Cardiac fibroblast (primary cell): ENCODE results near the gene CLN3.

Experiments
- DNase-seq, 2 donors: peaks; one replicate each; pipeline versions ENCODE4 v3.0.0 to v3.0.0-alpha.2; 2010; ENCODE audit warnings: low read depth in 2 of 2
- H3K4me3 ChIP-seq, 2 donors: replicated peaks in 1 of 2; 1 replicate in 1 of 2; 2 replicates in 1 of 2; pipeline ENCODE4 v1.5.1; 2011; ENCODE audit warnings: low read depth in 2 of 2, low read length in 2 of 2, mild to moderate bottlenecking in 2 of 2, moderate library complexity in 1 of 2
- CTCF ChIP-seq: IDR thresholded peaks from one replicate; pipeline ENCODE4 v1.5.1; 2011; ENCODE audit warnings: low read depth, mild to moderate bottlenecking, low read length, inconsistent platforms

CLN3 gene

GRCh38 chr16:28513484-28514181 lies 21.8 kb upstream of the CLN3 start:
- H3K4me3 ChIP-seq, result no peak overlapping the region
- DNase-seq, result no peak
- no peak for TF ChIP-seq CTCF

- H3K4me3 ChIP-seq, result no peak overlapping the region
- DNase-seq, result no peak
- no peak for TF ChIP-seq CTCF
Observed at GRCh38 chr16:28511801-28512789, 20.2 kb upstream of the CLN3 start.

GRCh38 chr16:28511031-28511430 lies 19.2 kb upstream of the CLN3 start:
- no peak for TF ChIP-seq CTCF
- no peak for DNase-seq
- H3K4me3 ChIP-seq, result no peak overlapping the region

GRCh38 chr16:28505489-28506137 lies 13.7 kb upstream of the CLN3 start:
- no peak overlapping the region for H3K4me3 ChIP-seq
- DNase-seq, result no peak
- TF ChIP-seq CTCF, result no peak

GRCh38 chr16:28504707-28505404 lies 13.0 kb upstream of the CLN3 start:
- TF ChIP-seq CTCF, result no peak
- no peak for DNase-seq
- H3K4me3 ChIP-seq, result no peak overlapping the region
